Measurements from ENCODE around the gene CACNA1A. TPM values are rescaled to one million over a fixed set of nuclear protein-coding genes. Genes with fewer than 3 reads are reported as not detected.

CACNA1A gene
- total and polyA plus RNA-seq, 2 of the 4 experiments (the other 2 are of a cell fraction): 5.9 to 15.0 TPM

DNA sequence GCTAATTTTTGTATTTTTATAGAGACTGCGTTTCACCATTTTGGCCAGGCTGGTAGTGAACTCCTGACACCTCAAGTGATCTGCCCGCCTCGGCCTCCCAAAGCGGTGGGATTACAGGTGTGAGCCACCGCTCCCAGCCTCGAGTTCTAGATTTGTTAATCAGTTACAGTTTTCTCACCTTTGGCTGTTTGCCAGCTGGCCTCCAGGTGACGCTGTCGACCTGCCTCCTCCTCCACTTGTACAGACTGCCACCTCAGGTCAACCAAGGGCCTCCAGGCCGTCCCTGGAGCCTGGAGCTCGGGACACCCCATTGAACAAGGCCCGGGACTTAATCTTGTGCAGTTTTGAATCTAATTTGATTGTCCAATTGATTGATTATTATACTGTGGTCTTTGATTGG, 310.6 kb downstream of the CACNA1A start:
- H3K4ac ChIP-seq (ENCODE audit: low read depth, low read length): no peak overlapping the region
- no peaks in the 10 kb centered on the region; a peak in 1 of 4 replicates for H3K79me1 ChIP-seq (ENCODE audit: low read depth in 1 of 2, low read length in 2 of 2)
- H4K5ac ChIP-seq (ENCODE audit: low read depth, low read length): no peak overlapping the region
- no peaks in the 10 kb centered on the region for H3K36me3 ChIP-seq (ENCODE audit: control insufficient read depth, insufficient read depth, low read length)
- no peak for ATAC-seq (ENCODE audit: low read depth)
- H2BK15ac ChIP-seq (ENCODE audit: low read depth, low read length): no peak overlapping the region
- H3K56ac ChIP-seq (ENCODE audit: extremely low read depth, insufficient read depth, low read length): no peak overlapping the region
- H2BK120ac ChIP-seq (ENCODE audit: low read depth, low read length): no peak overlapping the region
- no peak overlapping the region for H3K23ac ChIP-seq (ENCODE audit: low read depth, low read length)
- H2AK9ac ChIP-seq (replicated peaks; ENCODE audit: low read depth, low read length, poor library complexity): no peak overlapping the region
- ChIA-PET POLR2A (ENCODE audit: unreplicated experiment) (no interaction called here), CTCF (interaction anchor here (0.6 to 1.9 kb wide), 3 partner anchors 218 to 599 kb away, joined by 3 to 4 read pairs (median 3); partner anchors contain the start of gene ZSWIM4)
- H2BK20ac ChIP-seq (ENCODE audit: low read depth, low read length): no peak overlapping the region
- H3K14ac ChIP-seq (replicated peaks; ENCODE audit: low read depth, low read length): no peak overlapping the region
- no peak overlapping the region for H3K18ac ChIP-seq (ENCODE audit: low read depth, low read length)
- no peak overlapping the region for H4K91ac ChIP-seq (ENCODE audit: insufficient read depth, low read depth, low read length)
- 84% methylated on average over 2 of the region's 11 CpGs; no CpG with 5 or more reads in 1 of the 2 experiments for WGBS, 2 experiments (ENCODE audit: extremely low coverage in 2 of 2, insufficient read length in 1 of 2)
- H3K4me2 ChIP-seq (ENCODE audit: low read depth, low read length): no peak overlapping the region
- H3K27ac ChIP-seq (ENCODE audit: insufficient read depth, low read length): no peak overlapping the region
- H3K9me1 ChIP-seq (ENCODE audit: insufficient read depth, low read length): no peaks in the 10 kb centered on the region; the same call in 1 of the 2 replicates
- H2BK5ac ChIP-seq (ENCODE audit: low read depth, low read length, poor library complexity, severe bottlenecking): no peak overlapping the region
- no peaks in the 10 kb centered on the region for H4K20me1 ChIP-seq (ENCODE audit: insufficient read depth, low read length)
- intact Hi-C loops (cut with micrococcal nuclease): no loop called here
- no peak overlapping the region for H3K4me3 ChIP-seq (ENCODE audit: insufficient read depth, low read depth, low read length)
- H2AFZ ChIP-seq (replicated peaks; ENCODE audit: low read length, poor library complexity): peak overlapping the region; percentile 23
- TF ChIP-seq RFX5 (IDR thresholded peaks at IDR 0.05; ENCODE audit: low read depth, low read length) (no peak), MAZ (IDR thresholded peaks at IDR 0.05; ENCODE audit: borderline replicate concordance, low read depth, low read length) (no peak), NFE2L2 (IDR thresholded peaks at IDR 0.05; ENCODE audit: low read depth, low read length) (no peak), BHLHE40 (IDR thresholded peaks at IDR 0.05; ENCODE audit: low read depth, low read length) (no peak), POLR2A (IDR thresholded peaks at IDR 0.05; ENCODE audit: low read depth, low read length) (no peak), FOS (IDR thresholded peaks at IDR 0.05; ENCODE audit: low read depth, low read length) (no peak), RCOR1 (IDR thresholded peaks at IDR 0.05; ENCODE audit: insufficient replicate concordance, low read length) (no peak), SMC3 (IDR thresholded peaks at IDR 0.05; ENCODE audit: low read depth, low read length) (no peak), MXI1 (IDR thresholded peaks at IDR 0.05; ENCODE audit: borderline replicate concordance, low read depth, low read length) (no peak), MAFK (IDR thresholded peaks at IDR 0.05; ENCODE audit: low read depth, low read length) (no peak), CHD1 (IDR thresholded peaks at IDR 0.05; ENCODE audit: low read depth, low read length) (no peak)
- TF ChIP-seq, protein P1, sequence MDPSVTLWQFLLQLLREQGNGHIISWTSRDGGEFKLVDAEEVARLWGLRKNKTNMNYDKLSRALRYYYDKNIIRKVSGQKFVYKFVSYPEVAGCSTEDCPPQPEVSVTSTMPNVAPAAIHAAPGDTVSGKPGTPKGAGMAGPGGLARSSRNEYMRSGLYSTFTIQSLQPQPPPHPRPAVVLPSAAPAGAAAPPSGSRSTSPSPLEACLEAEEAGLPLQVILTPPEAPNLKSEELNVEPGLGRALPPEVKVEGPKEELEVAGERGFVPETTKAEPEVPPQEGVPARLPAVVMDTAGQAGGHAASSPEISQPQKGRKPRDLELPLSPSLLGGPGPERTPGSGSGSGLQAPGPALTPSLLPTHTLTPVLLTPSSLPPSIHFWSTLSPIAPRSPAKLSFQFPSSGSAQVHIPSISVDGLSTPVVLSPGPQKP (IDR thresholded peaks at IDR 0.05; ENCODE audit: borderline replicate concordance, low read depth, low read length): no peak
- TF ChIP-seq, protein P2, sequence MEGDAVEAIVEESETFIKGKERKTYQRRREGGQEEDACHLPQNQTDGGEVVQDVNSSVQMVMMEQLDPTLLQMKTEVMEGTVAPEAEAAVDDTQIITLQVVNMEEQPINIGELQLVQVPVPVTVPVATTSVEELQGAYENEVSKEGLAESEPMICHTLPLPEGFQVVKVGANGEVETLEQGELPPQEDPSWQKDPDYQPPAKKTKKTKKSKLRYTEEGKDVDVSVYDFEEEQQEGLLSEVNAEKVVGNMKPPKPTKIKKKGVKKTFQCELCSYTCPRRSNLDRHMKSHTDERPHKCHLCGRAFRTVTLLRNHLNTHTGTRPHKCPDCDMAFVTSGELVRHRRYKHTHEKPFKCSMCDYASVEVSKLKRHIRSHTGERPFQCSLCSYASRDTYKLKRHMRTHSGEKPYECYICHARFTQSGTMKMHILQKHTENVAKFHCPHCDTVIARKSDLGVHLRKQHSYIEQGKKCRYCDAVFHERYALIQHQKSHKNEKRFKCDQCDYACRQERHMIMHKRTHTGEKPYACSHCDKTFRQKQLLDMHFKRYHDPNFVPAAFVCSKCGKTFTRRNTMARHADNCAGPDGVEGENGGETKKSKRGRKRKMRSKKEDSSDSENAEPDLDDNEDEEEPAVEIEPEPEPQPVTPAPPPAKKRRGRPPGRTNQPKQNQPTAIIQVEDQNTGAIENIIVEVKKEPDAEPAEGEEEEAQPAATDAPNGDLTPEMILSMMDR (conservative IDR thresholded peaks at IDR 0.05; ENCODE audit: low read depth, low read length): no peak
- no TSS peak for BruUV-seq (replicated peaks)
- no peak overlapping the region for H4K8ac ChIP-seq (ENCODE audit: low read depth in 2 of 2, low read length in 2 of 2)
- no peak overlapping the region for H2AK5ac ChIP-seq (ENCODE audit: low read depth, low read length)
- dilution Hi-C loops (cut with HindIII; ENCODE audit: low sequenced_read_pairs, unreplicated experiment): no loop called here
- no peak overlapping the region for H3K9ac ChIP-seq (ENCODE audit: low read depth, low read length)
- no peak for DNase-seq
- H3K9me3 ChIP-seq (ENCODE audit: control insufficient read depth, insufficient read depth, low read length): no peaks in the 10 kb centered on the region
- no peaks in the 10 kb centered on the region for H3K4me1 ChIP-seq (ENCODE audit: control insufficient read depth, insufficient read depth, low read length)
- no peaks in the 10 kb centered on the region for H3K27me3 ChIP-seq (ENCODE audit: control insufficient read depth, insufficient read depth, low read length)
- in situ Hi-C loops (cut with MboI; ENCODE audit: low sequenced_read_pairs): no loop called here

Measured in IMR-90 (cell line).